ENCODE data around the gene TMEM182.

GRCh38 chr2:102834523-102835273, 72.9 kb downstream of the TMEM182 start:
- TF ChIP-seq EZH2phosphoT487 (IDR thresholded peaks at IDR 0.05; ENCODE audit: borderline replicate concordance, low read length), result no peak
- TF ChIP-seq CTCF (conservative IDR thresholded peaks at IDR 0.05; ENCODE audit: low read depth, low read length), result no peak

Data from PC-3 (cell line).